ENCODE data around the gene LAMTOR4. TPM values are rescaled to one million over a fixed set of nuclear protein-coding genes. Genes with fewer than 3 reads are reported as not detected.
A peak's percentile ranks its signal among the peaks of the same experiment; 100 is the strongest.

The LAMTOR4 gene
- total and polyA plus RNA-seq, 12 donors, result 33.1 to 266 (median 159) TPM

DNA sequence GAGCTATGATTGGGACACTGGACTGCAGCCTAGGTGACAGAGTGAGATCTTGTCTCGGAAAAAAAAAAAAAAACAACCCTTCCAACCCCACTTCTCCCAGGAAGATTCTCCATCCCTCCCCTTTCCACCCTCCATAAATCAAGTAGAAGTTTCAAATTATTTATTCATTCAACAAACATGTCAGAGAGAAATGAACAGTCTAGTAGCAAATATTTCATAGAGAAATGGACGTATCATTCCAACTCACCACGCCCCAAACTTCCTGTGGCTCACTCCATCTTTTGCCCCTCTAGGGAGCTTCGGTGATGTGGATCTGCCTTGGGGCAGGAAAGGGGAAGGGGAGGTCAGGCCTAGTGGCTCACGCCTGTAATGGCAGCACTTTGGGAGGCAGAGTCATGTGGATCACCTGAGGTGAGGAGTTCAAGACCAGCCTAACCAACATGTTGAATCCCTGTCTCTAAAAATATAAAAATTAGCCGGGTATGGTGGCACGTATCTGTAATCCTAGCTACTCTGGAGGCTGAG is 10.4 kb downstream of the LAMTOR4 start:
- intact Hi-C loops (cut with DNase I), result loop anchor here in 1 of 2 donors (10.0 kb wide), 1 partner anchor 56 kb away; the partner anchor contains the start of gene PVRIG
- Histone ChIP-seq H3K9me3 (replicated peaks in 1 of 3) (no peaks in the 10 kb centered on the region), H3K4me3 (peak overlapping the region in 2 of 4 donors; percentile 83 to 87), H3K4me1 (replicated peaks in 1 of 2) (peaks cover 3 to 17% of the 10 kb centered on the region in 2 donors), H3K27ac (peak overlapping the region in 2 of 5 donors; percentile 79 to 90), H3K36me3 (replicated peaks in 1 of 2) (peaks cover 0 to 25% of the 10 kb centered on the region in 2 donors), H3K27me3 (no peaks in the 10 kb centered on the region)
- TF ChIP-seq CTCF (IDR thresholded peaks at IDR 0.05) (peak in 1 of 6 experiments; percentile 11), POLR2A (IDR thresholded peaks at IDR 0.05) (no peak)
- no peak for DNase-seq
- WGBS, 4 donors, result 61 to 69% (median 63%) methylated on average over 7 of the region's 7 CpGs

DNA sequence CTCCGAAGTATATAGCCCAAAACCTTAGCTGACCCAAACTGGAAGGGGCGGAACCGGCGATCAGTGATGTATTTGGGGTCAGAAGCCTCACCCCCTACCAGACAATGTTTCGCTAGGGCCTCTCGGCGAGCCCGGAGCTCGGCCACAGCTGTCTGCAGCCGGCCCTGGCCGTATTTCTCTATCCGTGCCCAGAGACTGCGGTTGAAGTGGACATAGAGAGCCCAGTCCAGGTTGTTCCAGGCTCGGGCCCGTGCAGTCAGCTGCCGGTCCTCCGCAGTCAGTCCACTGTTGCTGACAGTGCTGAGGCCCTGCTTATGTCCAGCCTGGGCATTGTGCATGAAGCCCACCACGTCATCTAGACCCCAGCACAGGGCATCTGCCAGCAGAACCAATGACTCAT is 11.3 kb downstream of the LAMTOR4 start:
- Histone ChIP-seq H3K9me3 (replicated peaks in 1 of 3) (no peaks in the 10 kb centered on the region), H3K27me3 (no peaks in the 10 kb centered on the region), H3K4me1 (replicated peaks in 1 of 2) (peaks cover 3 to 17% of the 10 kb centered on the region in 2 donors), H3K27ac (no peak overlapping the region), H3K36me3 (replicated peaks in 1 of 2) (peaks cover 0 to 16% of the 10 kb centered on the region in 2 donors), H3K4me3 (no peak overlapping the region)
- no peak for DNase-seq
- 92 to 95% (median 92%) methylated on average over 16 to 18 of the region's 18 CpGs; no CpG with 5 or more reads in 1 of the 4 donors for WGBS, 4 donors
- intact Hi-C loops (cut with DNase I), result no loop called here
- no peak for TF ChIP-seq POLR2A (IDR thresholded peaks at IDR 0.05)
- TF ChIP-seq CTCF (IDR thresholded peaks at IDR 0.05), result no peak

GRCh38 chr7:100163006-100163531 is 14.4 kb downstream of the LAMTOR4 start:
- intact Hi-C loops (cut with DNase I), result no loop called here

GRCh38 chr7:100163871-100164270 is 15.2 kb downstream of the LAMTOR4 start:
- no peak for DNase-seq
- no peaks in the 10 kb centered on the region for H3K27me3 ChIP-seq
- 78 to 88% (median 82%) methylated on average over 4 to 5 of the region's 5 CpGs for WGBS, 4 donors
- TF ChIP-seq POLR2A (IDR thresholded peaks at IDR 0.05) (no peak), CTCF (IDR thresholded peaks at IDR 0.05) (no peak)
- intact Hi-C loops (cut with DNase I), result no loop called here
- H3K4me1 ChIP-seq (replicated peaks in 1 of 2), result peaks cover 4 to 18% of the 10 kb centered on the region in 2 donors
- H3K4me3 ChIP-seq, result no peak overlapping the region
- H3K9me3 ChIP-seq (replicated peaks in 1 of 3), result no peaks in the 10 kb centered on the region
- H3K36me3 ChIP-seq (replicated peaks in 1 of 2), result no peaks in the 10 kb centered on the region
- no peak overlapping the region for H3K27ac ChIP-seq

More at GRCh38 chr7:100163006-100163531, 14.4 kb downstream of the LAMTOR4 start:
- TF ChIP-seq CTCF (IDR thresholded peaks at IDR 0.05) (no peak), POLR2A (IDR thresholded peaks at IDR 0.05) (no peak)
- peaks cover 2 to 12% of the 10 kb centered on the region in 2 donors for H3K4me1 ChIP-seq (replicated peaks in 1 of 2)
- H3K27me3 ChIP-seq, result no peaks in the 10 kb centered on the region
- no peak overlapping the region for H3K4me3 ChIP-seq
- H3K36me3 ChIP-seq (replicated peaks in 1 of 2), result no peaks in the 10 kb centered on the region
- H3K27ac ChIP-seq, result no peak overlapping the region
- no peaks in the 10 kb centered on the region for H3K9me3 ChIP-seq (replicated peaks in 1 of 3)
- no peak for DNase-seq
- WGBS, 4 donors, result 74 to 85% (median 76%) methylated on average over 4 to 6 of the region's 6 CpGs

Data from adrenal gland (tissue), 12 donors.